HG03460 (cell line): Measurements from ENCODE around the gene WBP1.

Experiments
- ATAC-seq: cut with Tn5 transposase; IDR thresholded peaks from one replicate; pipeline ENCODE4 v1.9.1; 2021; ENCODE audit not compliant: unreplicated experiment

Gene WBP1

DNA sequence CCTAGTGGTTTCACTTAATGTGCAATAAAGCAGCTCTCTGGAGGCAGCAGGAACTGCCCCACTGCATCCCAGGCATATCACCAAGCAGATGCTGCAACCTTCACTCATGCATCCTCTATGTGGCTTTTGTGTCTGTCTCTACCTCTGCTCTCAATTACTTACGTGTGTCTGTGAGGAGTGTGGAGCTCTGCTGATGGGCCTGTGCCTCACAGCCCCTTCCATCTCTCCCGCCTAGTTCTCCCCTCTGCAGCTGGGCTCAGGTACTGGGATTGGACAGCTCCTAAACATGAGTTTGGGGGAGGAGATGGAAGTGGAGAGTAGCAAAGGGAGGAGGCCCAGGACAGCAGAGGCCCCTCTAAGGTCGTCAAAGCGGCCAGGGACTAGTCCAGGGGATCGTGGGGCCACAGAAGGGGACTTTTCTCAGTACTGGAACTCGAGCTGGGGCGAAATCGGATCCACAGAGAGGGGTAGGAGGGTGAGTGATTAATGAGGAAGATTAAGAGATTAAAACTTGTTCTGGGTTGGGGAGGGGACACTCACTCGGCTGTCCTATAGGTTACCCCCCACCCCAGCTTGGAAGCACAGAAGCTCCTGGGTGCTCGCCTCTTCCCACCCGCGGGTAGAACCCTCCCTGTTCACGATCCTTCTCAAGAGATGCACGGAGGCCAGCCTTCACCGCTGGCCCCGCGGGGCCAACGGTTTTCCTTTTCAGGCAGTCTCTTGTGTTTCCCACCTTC is 43.3 kb downstream of the WBP1 start:
- ATAC-seq, result no peak

DNA sequence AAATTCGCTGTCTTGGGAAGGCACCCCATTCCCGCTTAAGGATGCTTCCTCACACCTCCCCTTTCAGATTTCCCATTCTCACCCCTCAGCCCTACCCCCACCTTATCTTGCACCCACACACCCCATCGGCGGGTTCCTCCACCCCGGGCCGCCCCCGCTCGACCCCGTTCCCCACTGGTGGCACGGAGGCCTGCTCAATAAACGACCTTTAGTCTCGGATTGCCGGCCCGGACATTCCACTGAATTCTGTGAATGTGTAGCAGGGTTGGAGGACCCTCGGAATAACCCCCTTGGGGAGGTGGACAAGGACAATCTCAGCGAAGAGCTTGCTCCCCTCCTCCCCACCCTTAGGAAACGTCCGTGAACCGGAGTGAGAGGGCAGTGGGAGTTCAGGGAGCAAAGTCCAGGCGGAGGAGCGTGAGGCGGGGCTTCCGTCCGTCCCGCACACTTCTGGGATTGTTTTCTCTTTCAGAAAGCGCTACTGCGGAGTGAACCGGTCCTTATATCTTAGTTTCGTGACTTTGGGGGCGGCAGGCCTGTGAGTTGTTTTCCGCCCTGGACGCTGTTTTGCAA is 44.0 kb downstream of the WBP1 start:
- no peak for ATAC-seq

DNA sequence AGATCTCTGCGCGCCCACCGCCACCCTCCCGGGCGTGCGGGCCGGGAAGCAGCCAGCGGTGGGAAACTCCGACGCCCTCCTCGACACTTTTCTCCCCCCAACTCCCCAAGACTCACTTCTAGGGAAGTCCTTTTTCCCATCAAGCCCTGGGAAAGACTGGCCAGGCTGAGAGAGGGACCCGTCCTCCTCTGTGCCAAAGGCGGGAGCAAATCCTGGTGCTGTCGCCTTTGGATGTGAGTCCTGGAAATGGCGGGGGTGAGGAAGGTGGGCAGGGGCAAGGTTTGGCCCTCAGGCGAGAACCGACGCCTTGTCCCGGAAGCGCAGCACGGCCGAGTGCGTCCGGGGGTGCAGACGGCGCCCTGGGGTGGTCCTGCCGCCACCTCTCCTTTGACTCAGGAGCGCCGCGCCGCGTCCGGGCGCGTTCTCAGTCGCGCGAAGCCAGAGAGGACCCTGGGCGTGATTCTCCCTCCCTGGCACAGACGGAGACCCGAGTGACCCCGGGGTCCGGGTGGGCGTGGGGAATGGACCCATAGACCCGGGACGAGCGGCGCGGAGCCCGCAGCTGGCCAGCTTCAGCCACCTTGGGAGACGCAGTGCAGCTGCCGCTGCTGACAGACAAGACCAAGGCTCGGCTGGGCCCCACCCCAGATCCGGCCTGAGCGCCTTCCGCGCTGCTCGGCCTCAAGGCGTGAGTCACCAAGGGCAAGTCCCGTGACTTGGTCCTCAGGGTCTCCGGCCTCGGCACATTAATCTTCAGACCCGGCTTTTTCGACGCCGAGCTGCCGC is 44.7 kb downstream of the WBP1 start:
- peak; percentile 38 for ATAC-seq

DNA sequence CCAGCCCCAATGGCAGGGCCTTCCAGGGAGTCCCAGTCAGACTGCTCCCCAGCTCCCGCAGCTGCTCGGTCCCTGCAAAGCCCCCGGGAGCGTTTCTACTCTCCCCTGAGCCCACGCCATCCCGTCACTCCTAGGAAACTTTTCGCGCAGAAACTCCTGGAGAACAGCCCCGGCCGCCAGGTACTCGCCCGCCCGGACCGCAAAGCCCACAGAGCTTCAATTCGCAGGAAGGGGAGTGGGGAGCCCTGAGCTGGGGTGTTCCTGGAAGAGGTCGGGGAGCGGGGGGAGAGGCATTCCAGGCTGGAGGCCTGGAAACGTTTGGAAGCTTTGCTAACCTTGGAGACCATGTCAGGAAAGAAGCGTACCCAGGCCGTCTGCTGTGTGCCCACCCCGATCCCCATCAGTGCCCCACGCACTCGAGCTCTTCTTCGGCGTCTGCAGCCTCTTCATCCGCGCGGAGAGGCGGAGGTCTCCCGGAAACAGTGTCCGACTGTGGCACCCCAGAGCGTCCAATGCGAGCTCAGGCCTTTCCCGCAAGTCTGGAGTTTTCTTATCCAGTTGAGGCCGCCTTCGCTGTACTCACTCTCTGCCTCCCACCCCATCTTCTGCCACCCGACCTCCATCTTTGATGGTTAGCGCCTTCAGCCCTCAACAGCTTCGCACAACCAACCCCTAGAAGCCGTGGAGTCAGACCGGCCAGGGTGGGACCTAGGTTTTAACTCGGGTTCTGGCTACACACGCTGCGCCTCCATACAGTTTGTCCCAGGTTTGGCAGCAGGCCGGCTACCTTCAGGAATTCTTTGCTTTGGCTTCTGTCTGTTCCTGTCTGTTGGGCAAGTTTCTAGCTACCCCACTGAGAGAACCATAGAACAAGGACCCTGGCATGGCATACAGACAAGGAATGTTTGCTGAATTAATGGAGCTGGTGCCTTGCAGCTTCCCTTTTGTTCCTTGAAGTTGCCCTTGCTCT is 45.6 kb downstream of the WBP1 start:
- ATAC-seq, result no peak

DNA sequence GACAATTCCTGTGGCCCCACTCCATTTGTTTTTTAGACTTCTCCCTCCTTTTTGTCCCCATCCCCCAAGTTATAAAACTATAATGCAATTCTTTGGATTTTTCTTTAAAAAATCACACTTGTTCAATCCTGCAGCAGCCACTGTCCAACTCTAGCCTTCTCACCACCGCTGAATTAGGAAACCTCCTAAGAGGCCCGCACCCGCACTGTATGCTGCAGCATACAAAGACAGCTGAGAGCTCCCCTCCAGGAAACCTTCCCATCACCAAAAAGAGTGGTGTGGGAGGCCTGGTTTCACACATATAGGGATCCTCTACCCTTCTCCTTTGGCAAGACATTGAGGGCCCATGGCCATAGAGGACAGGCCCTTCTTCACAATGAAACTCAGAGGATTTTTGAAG is 46.4 kb downstream of the WBP1 start:
- ATAC-seq, result no peak

DNA sequence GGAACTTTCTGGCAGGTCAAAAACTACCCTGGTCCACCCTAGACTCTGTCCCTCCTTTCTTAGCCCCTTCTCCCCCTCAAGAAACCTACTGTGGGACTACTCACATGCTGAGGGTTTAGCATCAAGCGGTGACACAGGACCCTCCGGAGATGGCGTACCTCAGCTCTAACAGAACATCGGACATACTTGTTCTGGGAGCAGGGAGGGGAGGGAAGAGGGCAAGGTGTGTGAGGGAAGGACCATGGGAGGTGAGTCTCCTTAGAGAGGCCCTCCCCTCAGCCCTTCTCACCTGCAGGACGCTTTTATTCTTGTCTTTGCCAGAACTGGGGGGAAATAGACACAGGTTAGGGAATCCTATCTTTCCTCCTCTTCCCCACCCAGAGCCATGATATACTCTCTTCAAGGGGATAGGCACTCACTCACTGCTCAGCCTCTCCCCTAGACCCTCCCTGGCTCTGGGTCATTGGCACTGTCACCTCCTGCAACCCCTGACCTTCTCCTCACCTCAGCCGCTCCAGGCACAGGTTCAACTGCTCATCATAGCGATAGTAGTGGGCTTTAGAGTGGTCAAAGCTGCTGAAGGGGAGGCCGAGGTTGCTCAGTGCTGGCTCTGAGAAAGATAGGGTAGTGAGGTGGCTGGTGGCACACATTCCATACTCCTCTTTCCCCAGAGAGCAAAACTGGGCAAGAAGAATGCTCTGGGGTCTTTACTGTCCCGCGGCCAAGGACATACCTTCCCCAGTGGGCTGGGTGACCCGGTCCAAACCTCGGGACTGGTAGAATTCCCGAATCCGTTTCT is 47.4 kb downstream of the WBP1 start:
- ATAC-seq, result no peak

DNA sequence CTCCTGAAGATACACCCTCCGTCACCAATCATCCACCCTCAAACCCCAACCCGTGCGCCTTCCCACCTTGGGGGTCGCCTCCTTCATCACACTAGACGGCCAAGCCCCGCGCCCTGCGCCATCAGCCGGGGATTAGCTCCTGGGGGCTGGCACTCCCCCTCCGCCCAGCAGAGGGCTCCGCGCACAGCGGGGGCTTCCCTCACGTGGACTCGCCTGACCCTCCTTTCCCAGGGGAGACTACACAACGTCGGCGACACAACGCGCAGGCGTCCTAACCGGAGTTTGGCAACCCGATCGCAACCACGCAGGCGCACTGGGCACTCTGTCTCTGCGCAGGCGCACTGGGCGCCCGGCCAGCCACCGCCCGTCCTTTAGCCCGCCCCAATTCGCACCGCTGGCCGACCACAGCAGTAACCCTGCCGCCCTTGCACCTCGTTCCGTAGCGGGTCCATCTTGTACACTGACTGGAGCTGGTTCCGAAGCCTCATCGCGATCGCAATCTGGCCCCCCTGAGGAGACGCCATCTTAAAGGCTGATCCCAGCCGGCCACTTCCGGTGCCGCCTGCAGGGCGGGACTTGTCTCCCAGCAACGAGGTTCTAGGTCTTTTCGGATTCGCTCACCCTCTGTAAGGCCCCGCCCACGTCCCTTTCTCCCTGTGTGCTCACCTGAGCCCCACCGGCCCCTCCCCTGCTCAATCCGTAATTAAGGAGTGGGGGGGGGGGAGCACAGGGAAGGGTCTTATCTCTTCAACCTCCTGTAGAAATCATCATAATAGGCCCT is 49.1 kb downstream of the WBP1 start, which contains the start of gene PCGF1:
PCGF1 (minus strand) TSS at position 551 of the 781 bp plus-strand sequence; CDS start at position 524, 27 bp downstream.
- peak; percentile 90 for ATAC-seq

DNA sequence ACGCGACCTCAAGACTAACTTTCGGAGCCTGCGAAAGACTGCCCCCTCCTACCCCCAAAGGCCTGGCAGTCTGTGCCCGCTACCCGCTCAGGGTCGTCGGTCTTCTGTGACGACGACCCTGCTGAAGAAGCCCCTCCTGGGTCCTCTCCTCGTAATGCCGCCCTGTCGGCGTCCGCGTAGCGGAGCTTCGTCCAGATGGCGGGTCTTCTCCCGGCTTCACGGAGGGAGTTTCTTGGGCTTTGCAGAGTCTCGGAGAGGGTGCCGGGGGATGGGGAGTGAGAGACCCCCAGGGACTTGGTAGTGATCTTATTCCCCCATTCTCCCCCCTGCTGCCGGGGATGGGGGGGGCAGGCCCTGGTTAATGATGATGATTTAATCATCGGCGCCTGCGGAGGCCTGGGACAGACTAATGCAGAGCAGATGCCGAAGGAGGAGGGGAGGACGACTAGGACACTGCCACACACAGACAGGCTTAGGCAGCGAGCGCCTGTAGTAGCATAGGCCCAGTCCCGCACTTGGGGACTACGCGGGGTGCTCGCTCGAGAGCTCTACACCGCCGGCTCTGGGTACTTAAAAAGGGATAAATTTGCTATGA is 49.8 kb downstream of the WBP1 start:
- peak; percentile 10 for ATAC-seq

DNA sequence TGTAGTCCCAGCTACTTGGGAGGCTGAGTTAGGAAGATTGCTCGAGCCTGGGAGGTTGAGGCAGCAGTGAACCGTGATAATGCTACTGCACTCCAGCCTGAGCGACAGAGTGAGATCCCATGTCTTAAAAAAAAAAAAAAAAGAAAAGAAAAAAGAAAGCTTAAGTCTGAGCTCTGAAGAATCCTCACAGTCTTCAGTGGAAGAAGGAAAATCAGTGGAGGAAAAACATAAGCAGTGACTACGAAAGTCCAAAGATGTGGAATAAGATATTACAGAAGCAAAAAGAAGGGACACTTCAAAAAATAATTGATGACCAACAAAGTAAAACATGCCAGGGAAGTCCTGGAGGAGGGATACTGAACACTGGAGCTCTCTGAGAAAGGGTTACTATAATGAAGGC is 52.0 kb downstream of the WBP1 start:
- no peak for ATAC-seq
